Measurements from ENCODE around the gene INPP5F.
"Not testable (repeated sequence)": the region's sequence is repeated elsewhere in the genome, so short reads cannot be mapped to it uniquely, and the experiment has no call there.

The INPP5F gene

DNA sequence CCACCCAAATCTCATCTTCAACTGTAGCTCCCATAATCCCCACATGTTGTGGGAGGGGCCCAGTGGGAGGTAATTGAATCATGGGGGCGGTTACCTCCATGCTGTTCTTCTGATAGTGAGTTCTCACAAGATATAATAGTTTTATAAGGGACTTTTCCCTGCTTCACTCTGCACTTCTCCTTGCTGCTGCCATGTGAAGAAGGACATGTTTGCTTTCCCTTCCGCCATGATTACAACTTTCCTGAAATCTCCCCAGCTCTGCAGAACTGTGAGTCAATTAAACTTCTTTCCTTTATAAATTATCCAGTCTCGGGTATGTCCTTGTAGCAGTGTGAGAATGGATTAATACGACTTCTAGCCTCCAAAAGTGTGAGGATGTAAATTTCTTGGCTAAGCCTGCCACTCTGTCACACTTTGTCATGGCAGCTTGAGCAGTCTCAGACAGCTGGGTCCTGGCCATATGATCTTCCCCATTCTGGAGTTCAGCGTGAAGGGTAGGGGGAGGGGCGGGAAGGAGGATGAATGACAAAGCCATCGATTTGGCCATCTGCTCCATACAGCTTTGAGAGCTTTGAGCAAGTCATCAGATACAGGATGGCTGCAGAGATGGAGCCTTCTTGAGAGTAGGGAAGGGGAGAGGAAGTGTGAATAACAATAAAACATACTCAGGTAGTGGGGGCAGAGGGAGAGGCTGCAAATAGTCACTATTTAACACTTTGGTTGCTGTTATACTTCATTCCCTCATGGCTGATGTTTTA is 19.1 kb upstream of the INPP5F start:
- DNase-seq: peak in 1 of 2 experiments; percentile 42

DNA sequence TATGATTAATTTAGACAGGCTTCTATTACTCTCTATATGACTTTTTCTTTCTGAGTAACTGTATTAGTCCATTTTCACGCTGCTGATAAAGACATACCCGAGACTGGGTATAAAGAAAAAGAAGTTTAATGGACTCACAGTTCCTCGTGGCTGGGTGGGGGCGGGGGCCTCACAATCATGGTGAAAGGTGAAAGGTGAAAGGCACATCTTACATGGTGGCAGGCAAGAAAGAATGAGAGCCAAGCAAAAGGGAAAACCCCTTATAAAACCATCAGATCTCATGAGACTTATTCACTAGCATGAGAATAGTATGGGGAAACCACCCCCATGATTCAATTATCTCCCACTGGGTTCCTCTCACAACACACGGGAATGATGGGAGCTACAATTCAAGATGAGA is 18.5 kb upstream of the INPP5F start:
- DNase-seq: peak; percentile 66 to 68

DNA sequence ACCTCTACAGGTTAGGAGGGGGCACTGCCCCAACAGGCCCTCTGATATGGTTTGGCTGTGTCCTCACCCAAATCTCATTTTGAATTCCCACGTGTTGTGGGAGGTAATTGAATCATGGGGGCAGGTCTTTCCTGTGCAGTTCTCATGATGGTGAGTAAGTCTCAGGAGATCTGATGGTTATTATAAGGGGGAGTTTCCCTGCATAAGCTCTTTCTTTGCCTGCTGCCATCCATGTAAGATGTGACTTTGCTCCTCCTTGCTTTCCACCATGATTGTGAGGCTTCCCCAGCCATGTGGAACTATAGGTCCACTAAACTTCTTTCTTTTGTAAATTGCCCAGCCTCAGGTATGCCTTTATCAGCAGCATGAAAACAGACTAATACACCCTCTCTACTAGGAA is 14.9 kb upstream of the INPP5F start:
- DNase-seq: not testable (repeated sequence)

GRCh38 chr10:119713744-119714483 is 11.9 kb upstream of the INPP5F start:
- DNase-seq: no peak

- no peak for DNase-seq
Measured at GRCh38 chr10:119714484-119714816, 11.4 kb upstream of the INPP5F start.

- DNase-seq: no peak
Measured at GRCh38 chr10:119715628-119716505, 10.0 kb upstream of the INPP5F start.

GRCh38 chr10:119723161-119723560 is 2.7 kb upstream of the INPP5F start:
- DNase-seq: no peak

DNA sequence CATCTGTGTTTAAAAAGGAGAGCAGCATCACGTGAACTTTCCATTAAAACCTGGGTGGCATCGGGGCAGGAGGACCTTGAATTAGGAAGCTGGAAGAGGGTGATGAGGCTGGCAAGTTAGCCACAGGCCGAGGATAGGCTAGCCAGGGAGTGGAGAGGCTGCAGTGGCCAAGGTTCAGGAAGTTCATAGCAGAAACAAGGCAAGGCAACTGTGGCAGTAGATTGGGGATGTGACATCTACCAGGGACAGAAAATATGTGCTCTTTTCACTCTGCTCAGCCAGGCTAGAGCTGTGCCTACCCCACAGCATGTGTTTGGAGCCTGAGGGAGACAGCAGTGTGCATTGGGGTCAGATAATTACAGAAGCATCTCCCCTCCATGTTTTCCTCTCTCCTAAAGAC is 2.2 kb upstream of the INPP5F start:
- no peak for DNase-seq

GRCh38 chr10:119724593-119725516 is 995 bp upstream of the INPP5F start:
- no peak for DNase-seq

- no peak for DNase-seq
Measured at GRCh38 chr10:119725517-119725827, 378 bp upstream of the INPP5F start.

GRCh38 chr10:119726676-119727261 is 919 bp downstream of the INPP5F start:
- no peak for DNase-seq

DNA sequence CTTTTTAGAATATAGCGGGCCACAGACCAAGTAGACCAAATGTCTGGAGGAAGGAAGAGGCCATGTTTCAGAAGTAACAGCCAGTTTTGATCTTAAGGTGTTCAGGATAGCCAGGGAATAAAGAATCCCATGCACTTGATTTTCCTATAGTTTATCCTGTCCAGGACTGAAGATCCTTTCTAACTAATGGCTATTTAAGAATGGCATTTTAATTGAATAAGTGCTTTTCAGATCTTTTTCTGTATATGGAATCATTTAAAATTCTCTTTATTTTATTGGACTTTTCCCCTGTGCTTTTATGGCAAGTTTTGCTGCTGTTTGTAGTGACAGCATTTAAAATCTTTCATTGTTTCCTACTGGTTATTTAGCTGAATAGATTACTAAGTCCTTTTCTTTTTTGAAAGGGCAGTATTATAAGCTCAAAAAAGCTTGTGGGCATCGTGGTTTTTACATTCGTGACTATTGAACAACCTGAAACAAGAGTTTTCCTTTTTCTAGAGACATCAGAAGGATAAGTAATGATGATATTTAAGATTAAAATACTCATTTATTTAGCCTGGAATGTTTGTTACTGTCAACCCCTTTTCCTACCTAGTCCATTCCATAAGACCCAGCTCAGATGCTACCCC is 2.4 kb downstream of the INPP5F start:
- DNase-seq: no peak

DNA sequence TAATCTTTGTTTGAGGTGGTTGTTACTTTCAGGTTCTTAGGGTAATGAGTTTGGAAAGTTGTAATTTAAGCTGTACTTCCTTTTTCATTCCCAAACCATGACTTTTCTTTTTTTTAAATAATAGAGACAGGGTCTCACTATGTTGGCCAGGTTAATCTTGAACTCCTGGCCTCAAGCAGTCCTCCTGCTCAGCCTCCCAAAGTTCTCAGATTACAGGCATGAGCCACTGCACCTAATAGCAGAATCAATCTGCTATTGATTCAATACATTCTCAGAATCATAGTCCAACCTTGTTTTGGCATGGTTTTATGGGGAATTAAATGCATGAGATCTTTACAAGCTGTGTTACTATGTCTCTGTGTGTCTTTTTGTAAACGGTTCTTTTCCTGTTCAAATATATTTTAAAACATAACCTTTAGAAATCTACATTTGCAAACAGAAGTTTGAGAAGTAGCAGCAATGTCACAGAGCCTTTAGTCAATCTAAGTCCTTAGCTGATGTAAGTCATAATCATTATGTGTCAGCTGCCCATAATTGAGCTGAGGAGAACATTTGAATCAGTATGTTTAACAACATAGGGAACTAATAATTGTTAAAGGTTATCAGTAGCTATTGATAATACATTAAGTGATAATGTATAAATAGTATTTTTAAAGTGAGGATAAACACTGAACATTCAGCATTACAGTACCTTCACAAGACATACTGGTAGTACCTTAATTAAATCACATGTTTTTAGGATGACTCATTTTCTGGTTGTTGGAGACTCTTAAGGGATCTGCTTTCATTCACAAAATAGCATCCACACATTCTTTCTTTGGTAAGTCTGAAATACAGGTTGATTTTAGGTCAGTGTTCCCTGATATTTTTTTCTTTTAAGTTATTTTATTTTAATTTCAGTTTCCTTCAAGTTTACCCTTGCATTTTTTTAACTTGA is 8.8 kb downstream of the INPP5F start:
- DNase-seq: no peak

DNA sequence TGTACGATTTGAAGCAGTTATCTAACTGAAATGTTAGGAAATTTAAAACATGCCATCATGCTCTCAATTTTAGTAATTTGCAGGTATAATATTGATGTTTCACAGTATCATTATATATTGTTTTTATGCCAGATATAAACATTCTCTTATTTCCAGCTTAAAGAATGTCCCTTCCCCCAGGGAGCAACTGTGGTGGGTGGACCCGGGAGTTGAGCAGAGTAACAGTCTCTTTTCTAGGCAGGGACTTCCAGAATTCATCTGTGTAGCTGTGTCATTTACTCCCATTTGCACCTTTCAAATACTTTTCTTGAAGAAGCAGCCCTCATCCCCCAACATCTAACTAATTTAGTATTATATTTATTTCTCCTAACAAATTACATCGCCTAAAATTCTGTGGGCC is 9.6 kb downstream of the INPP5F start:
- DNase-seq: no peak

DNA sequence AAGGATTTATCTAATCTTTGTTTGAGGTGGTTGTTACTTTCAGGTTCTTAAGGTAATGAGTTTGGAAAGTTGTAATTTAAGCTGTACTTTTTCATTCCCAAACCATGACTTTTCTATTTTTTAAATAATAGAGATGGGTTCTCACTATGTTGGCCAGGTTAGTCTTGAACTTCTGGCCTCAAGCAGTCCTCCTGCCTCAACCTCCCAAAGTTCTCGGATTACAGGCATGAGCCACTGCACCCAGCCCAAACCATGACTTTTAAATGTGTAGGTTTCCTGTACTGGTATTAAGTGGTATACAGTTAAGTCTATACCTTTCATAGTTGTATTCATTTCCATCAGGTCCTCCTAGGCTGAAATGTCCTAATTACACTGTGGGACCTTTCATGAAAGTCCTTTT is 10.4 kb downstream of the INPP5F start:
- DNase-seq: no peak

DNA sequence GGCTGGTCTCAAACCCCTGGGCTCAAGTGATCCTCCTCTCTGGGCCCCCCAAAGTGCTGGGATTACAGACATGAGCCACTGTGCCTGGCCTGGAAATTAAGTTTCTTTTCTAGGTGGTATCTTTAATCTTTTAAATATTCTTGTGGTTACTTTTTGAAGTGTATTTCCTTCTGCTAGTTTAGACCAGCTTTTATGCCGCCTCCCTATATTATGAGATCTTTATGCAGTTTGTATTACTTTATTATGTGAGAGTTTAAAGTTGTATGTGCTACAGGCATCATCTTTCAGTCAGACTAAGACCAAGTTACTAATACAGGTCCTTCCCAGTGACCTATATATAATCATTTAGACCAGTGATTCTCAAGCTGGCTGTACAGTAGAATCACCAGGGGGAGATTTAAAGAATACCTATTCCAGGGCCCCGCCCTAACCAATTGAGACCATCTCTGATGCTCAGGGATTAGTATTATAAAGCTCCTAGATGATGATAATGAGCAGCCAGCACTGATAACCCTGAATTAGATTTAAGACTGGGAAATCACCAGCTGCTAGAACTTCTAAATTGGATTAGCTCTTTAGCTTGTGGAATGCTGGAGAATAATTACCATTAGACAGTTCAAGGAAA is 11.3 kb downstream of the INPP5F start:
- no peak for DNase-seq

DNA sequence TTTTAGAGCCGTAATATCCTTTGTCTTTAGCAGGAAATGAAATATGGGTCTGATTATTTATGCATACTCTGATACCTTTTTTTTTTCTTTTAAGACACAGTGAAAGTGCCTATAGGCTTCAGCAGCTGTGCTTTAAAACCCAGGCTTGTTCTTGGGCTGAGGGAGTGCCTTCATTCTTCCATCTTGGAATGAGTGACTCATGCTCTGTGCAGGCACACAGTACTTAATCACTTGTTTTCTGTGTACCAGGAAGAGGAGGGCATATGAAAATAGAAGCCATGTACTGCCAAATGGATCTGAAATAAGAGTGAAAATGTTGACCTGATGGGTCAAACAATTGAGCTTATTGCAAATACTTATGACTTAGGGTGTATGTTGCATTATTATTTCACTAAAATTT is 12.0 kb downstream of the INPP5F start:
- DNase-seq: no peak

- DNase-seq: no peak
Measured at GRCh38 chr10:119738962-119739361, 13.1 kb downstream of the INPP5F start.

DNA sequence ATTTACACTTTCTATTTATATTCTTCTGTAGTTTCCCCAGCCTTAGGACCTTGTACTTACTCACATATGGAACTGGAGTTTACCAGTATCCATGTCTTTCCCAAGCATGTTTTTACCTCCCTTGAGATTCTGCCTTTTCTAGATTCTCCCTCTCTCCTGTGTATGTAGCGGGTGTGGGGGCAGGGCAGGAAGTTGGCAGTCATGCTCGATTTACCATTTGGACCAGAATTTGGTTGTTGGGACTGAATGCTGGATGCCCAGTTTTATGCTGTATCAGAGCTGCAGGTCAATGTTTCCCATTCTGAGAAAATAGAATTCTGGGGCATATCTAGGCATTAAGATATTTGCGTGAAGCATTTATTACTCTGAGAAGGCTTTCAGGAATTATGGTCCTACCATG is 14.2 kb downstream of the INPP5F start:
- no peak for DNase-seq

Measured in activated T-cell treated with anti-CD3 and anti-CD28 coated beads, Interleukin-2, amount 50 U/mL, for 48 hours (primary cell).